Measurements from ENCODE around the gene RXFP2. TPM values are rescaled to one million over a fixed set of nuclear protein-coding genes. Genes with fewer than 3 reads are reported as not detected.

Gene RXFP2
- total RNA-seq, 1 donor from 2014 or later = not detected

GRCh38 chr13:31747966-31748365 is 8.6 kb downstream of the RXFP2 start:
- intact Hi-C loops (cut with micrococcal nuclease) = no loop called here

GRCh38 chr13:31749929-31750328 is 10.6 kb downstream of the RXFP2 start:
- intact Hi-C loops (cut with micrococcal nuclease) = no loop called here
- no peaks in the 10 kb centered on the region for H3K4me1 Mint-ChIP-seq (ENCODE audit: low read depth)
- H3K36me3 Mint-ChIP-seq (ENCODE audit: low read depth) = no peaks in the 10 kb centered on the region

More at GRCh38 chr13:31747966-31748365, 8.6 kb downstream of the RXFP2 start:
- Mint-ChIP-seq H3K27ac (no peak overlapping the region), H3K4me3 (ENCODE audit: low read depth) (no peak overlapping the region), H3K36me3 (ENCODE audit: low read depth) (no peaks in the 10 kb centered on the region), H3K27me3 (ENCODE audit: low read depth) (peaks cover 13% of the 10 kb centered on the region), H3K9me3 (no peaks in the 10 kb centered on the region), H3K4me1 (ENCODE audit: low read depth) (no peaks in the 10 kb centered on the region)
- no peak for DNase-seq (ENCODE audit: low spot score)

GRCh38 chr13:31755211-31755610 is 15.9 kb downstream of the RXFP2 start:
- no peak overlapping the region for H3K4me3 Mint-ChIP-seq (ENCODE audit: low read depth)
- intact Hi-C loops (cut with micrococcal nuclease) = no loop called here
- no peaks in the 10 kb centered on the region for H3K36me3 Mint-ChIP-seq (ENCODE audit: low read depth)
- H3K9me3 Mint-ChIP-seq = no peaks in the 10 kb centered on the region
- H3K27me3 Mint-ChIP-seq (ENCODE audit: low read depth) = no peaks in the 10 kb centered on the region
- H3K4me1 Mint-ChIP-seq (ENCODE audit: low read depth) = no peaks in the 10 kb centered on the region
- H3K27ac Mint-ChIP-seq = no peak overlapping the region
- no peak for DNase-seq (ENCODE audit: low spot score)

More at GRCh38 chr13:31749929-31750328, 10.6 kb downstream of the RXFP2 start:
- H3K9me3 Mint-ChIP-seq = no peaks in the 10 kb centered on the region
- H3K27ac Mint-ChIP-seq = no peak overlapping the region
- peaks cover 8% of the 10 kb centered on the region for H3K27me3 Mint-ChIP-seq (ENCODE audit: low read depth)
- no peak for DNase-seq (ENCODE audit: low spot score)
- H3K4me3 Mint-ChIP-seq (ENCODE audit: low read depth) = no peak overlapping the region

- Mint-ChIP-seq H3K4me1 (ENCODE audit: low read depth) (no peaks in the 10 kb centered on the region), H3K36me3 (ENCODE audit: low read depth) (no peaks in the 10 kb centered on the region), H3K27me3 (ENCODE audit: low read depth) (no peaks in the 10 kb centered on the region), H3K27ac (no peak overlapping the region), H3K9me3 (no peaks in the 10 kb centered on the region), H3K4me3 (ENCODE audit: low read depth) (no peak overlapping the region)
- DNase-seq (ENCODE audit: low spot score) = no peak
- intact Hi-C loops (cut with micrococcal nuclease) = no loop called here
Measured at GRCh38 chr13:31755803-31756212, 16.5 kb downstream of the RXFP2 start.

GRCh38 chr13:31756346-31756745 is 17.0 kb downstream of the RXFP2 start:
- Mint-ChIP-seq H3K4me1 (ENCODE audit: low read depth) (no peaks in the 10 kb centered on the region), H3K27ac (no peak overlapping the region)

GRCh38 chr13:31761951-31762350 is 22.6 kb downstream of the RXFP2 start:
- intact Hi-C loops (cut with micrococcal nuclease) = no loop called here
- Mint-ChIP-seq H3K4me3 (ENCODE audit: low read depth) (no peak overlapping the region), H3K4me1 (ENCODE audit: low read depth) (no peaks in the 10 kb centered on the region), H3K36me3 (ENCODE audit: low read depth) (no peaks in the 10 kb centered on the region), H3K27ac (no peak overlapping the region), H3K9me3 (no peaks in the 10 kb centered on the region), H3K27me3 (ENCODE audit: low read depth) (peaks cover 4% of the 10 kb centered on the region)
- DNase-seq (ENCODE audit: low spot score) = no peak

More at GRCh38 chr13:31756346-31756745, 17.0 kb downstream of the RXFP2 start:
- Mint-ChIP-seq H3K4me3 (ENCODE audit: low read depth) (no peak overlapping the region), H3K9me3 (no peaks in the 10 kb centered on the region), H3K27me3 (ENCODE audit: low read depth) (no peaks in the 10 kb centered on the region), H3K36me3 (ENCODE audit: low read depth) (no peaks in the 10 kb centered on the region)
- intact Hi-C loops (cut with micrococcal nuclease) = no loop called here
- no peak for DNase-seq (ENCODE audit: low spot score)

GRCh38 chr13:31764556-31764955 is 25.2 kb downstream of the RXFP2 start:
- no peak overlapping the region for H3K4me3 Mint-ChIP-seq (ENCODE audit: low read depth)
- intact Hi-C loops (cut with micrococcal nuclease) = no loop called here
- DNase-seq (ENCODE audit: low spot score) = no peak
- H3K9me3 Mint-ChIP-seq = no peaks in the 10 kb centered on the region
- H3K27ac Mint-ChIP-seq = no peak overlapping the region
- H3K27me3 Mint-ChIP-seq (ENCODE audit: low read depth) = peaks cover 7% of the 10 kb centered on the region
- H3K4me1 Mint-ChIP-seq (ENCODE audit: low read depth) = no peaks in the 10 kb centered on the region
- H3K36me3 Mint-ChIP-seq (ENCODE audit: low read depth) = no peaks in the 10 kb centered on the region

GRCh38 chr13:31765138-31765785 is 25.9 kb downstream of the RXFP2 start:
- intact Hi-C loops (cut with micrococcal nuclease) = no loop called here
- peaks cover 7% of the 10 kb centered on the region for H3K27me3 Mint-ChIP-seq (ENCODE audit: low read depth)
- no peaks in the 10 kb centered on the region for H3K36me3 Mint-ChIP-seq (ENCODE audit: low read depth)
- no peaks in the 10 kb centered on the region for H3K4me1 Mint-ChIP-seq (ENCODE audit: low read depth)
- DNase-seq (ENCODE audit: low spot score) = no peak
- no peaks in the 10 kb centered on the region for H3K9me3 Mint-ChIP-seq
- H3K4me3 Mint-ChIP-seq (ENCODE audit: low read depth) = no peak overlapping the region
- H3K27ac Mint-ChIP-seq = no peak overlapping the region

GRCh38 chr13:31767175-31767900 is 28.0 kb downstream of the RXFP2 start:
- Mint-ChIP-seq H3K27ac (no peak overlapping the region), H3K27me3 (ENCODE audit: low read depth) (peaks cover 7% of the 10 kb centered on the region), H3K4me3 (ENCODE audit: low read depth) (no peak overlapping the region), H3K36me3 (ENCODE audit: low read depth) (no peaks in the 10 kb centered on the region), H3K9me3 (no peaks in the 10 kb centered on the region), H3K4me1 (ENCODE audit: low read depth) (no peaks in the 10 kb centered on the region)
- no peak for DNase-seq (ENCODE audit: low spot score)
- intact Hi-C loops (cut with micrococcal nuclease) = no loop called here

GRCh38 chr13:31768351-31768750 is 29.0 kb downstream of the RXFP2 start:
- no peak for DNase-seq (ENCODE audit: low spot score)
- Mint-ChIP-seq H3K27me3 (ENCODE audit: low read depth) (peaks cover 7% of the 10 kb centered on the region), H3K36me3 (ENCODE audit: low read depth) (no peaks in the 10 kb centered on the region), H3K4me1 (ENCODE audit: low read depth) (peaks cover under 1% of the 10 kb centered on the region), H3K4me3 (ENCODE audit: low read depth) (no peak overlapping the region), H3K9me3 (no peaks in the 10 kb centered on the region), H3K27ac (no peak overlapping the region)
- intact Hi-C loops (cut with micrococcal nuclease) = no loop called here

GRCh38 chr13:31769575-31769974 is 30.2 kb downstream of the RXFP2 start:
- Mint-ChIP-seq H3K4me1 (ENCODE audit: low read depth) (peaks cover 3% of the 10 kb centered on the region), H3K9me3 (no peaks in the 10 kb centered on the region), H3K36me3 (ENCODE audit: low read depth) (no peaks in the 10 kb centered on the region), H3K27me3 (ENCODE audit: low read depth) (peaks cover 4% of the 10 kb centered on the region), H3K4me3 (ENCODE audit: low read depth) (no peak overlapping the region), H3K27ac (no peak overlapping the region)
- intact Hi-C loops (cut with micrococcal nuclease) = no loop called here
- no peak for DNase-seq (ENCODE audit: low spot score)

- peaks cover 3% of the 10 kb centered on the region for H3K4me1 Mint-ChIP-seq (ENCODE audit: low read depth)
- no peak overlapping the region for H3K27ac Mint-ChIP-seq
- no peak for DNase-seq (ENCODE audit: low spot score)
- H3K9me3 Mint-ChIP-seq = no peaks in the 10 kb centered on the region
- peaks cover 7% of the 10 kb centered on the region for H3K27me3 Mint-ChIP-seq (ENCODE audit: low read depth)
- no peaks in the 10 kb centered on the region for H3K36me3 Mint-ChIP-seq (ENCODE audit: low read depth)
- no peak overlapping the region for H3K4me3 Mint-ChIP-seq (ENCODE audit: low read depth)
- intact Hi-C loops (cut with micrococcal nuclease) = no loop called here
Measured at GRCh38 chr13:31772231-31772630, 32.9 kb downstream of the RXFP2 start.

- no peak for DNase-seq (ENCODE audit: low spot score)
- no peak overlapping the region for H3K27ac Mint-ChIP-seq
- no peaks in the 10 kb centered on the region for H3K36me3 Mint-ChIP-seq (ENCODE audit: low read depth)
- H3K27me3 Mint-ChIP-seq (ENCODE audit: low read depth) = peaks cover 6% of the 10 kb centered on the region
- intact Hi-C loops (cut with micrococcal nuclease) = no loop called here
- H3K9me3 Mint-ChIP-seq = no peaks in the 10 kb centered on the region
- peaks cover 3% of the 10 kb centered on the region for H3K4me1 Mint-ChIP-seq (ENCODE audit: low read depth)
- peak overlapping the region; percentile 15 for H3K4me3 Mint-ChIP-seq (ENCODE audit: low read depth)
Measured at GRCh38 chr13:31773538-31773937, 34.2 kb downstream of the RXFP2 start.

All from activated T-helper 2 cell treated with anti-CD3 and anti-CD28 coated beads, Interferon-gamma antibody, Interleukin-2, Interleukin-4, amounts not matched to agents 10 μg/mL and 5 μg/mL and 100 μg/mL, durations not matched to agents 14 hours and 24 hours and 36 hours (primary cell).